ENCODE data around the gene TMEM151A.

Gene TMEM151A

GRCh38 chr11:66292543-66293332 is 1.0 kb downstream of the TMEM151A start:
- Mint-ChIP-seq H3K9me3 (no peaks in the 10 kb centered on the region), H3K27me3 (ENCODE audit: low read depth) (peaks cover 69% of the 10 kb centered on the region), H3K4me3 (peak overlapping the region; percentile 30 to 64 (median 51)), H3K27ac (no peak overlapping the region), H3K36me3 (ENCODE audit: low read depth) (no peaks in the 10 kb centered on the region), H3K4me1 (peaks cover 16% of the 10 kb centered on the region)
- TF ChIP-seq CTCF (IDR thresholded peaks at IDR 0.05; ENCODE audit: unreplicated experiment in 3 of 3), result no peak

DNA sequence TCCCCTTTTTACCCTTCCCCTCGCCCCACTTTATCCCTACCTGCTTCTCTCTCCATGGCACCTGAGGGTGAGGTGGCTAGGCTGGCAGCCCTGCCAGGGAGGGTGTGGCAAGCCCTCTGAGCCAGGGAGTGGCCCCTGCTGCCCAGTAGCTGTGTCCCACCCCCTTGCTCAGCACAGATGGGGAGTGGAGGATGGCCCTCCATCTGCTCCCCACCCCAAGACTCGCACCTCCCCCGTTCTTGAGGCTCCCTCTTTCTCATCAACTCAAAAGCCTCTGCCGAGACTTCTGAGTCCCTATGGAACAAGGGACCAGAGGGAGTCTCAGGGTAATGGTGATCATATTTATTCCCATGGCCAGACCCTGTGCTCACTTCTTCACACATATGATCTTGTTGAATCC is 1.7 kb downstream of the TMEM151A start:
- H3K9me3 Mint-ChIP-seq, result no peaks in the 10 kb centered on the region
- peaks cover 74% of the 10 kb centered on the region for H3K27me3 Mint-ChIP-seq (ENCODE audit: low read depth)
- peaks cover 16% of the 10 kb centered on the region for H3K4me1 Mint-ChIP-seq
- no peak for TF ChIP-seq CTCF (IDR thresholded peaks at IDR 0.05; ENCODE audit: unreplicated experiment in 3 of 3)
- no peaks in the 10 kb centered on the region for H3K36me3 Mint-ChIP-seq (ENCODE audit: low read depth)
- H3K4me3 Mint-ChIP-seq, result peak overlapping the region; percentile 27 to 56 (median 48)
- no peak overlapping the region for H3K27ac Mint-ChIP-seq

DNA sequence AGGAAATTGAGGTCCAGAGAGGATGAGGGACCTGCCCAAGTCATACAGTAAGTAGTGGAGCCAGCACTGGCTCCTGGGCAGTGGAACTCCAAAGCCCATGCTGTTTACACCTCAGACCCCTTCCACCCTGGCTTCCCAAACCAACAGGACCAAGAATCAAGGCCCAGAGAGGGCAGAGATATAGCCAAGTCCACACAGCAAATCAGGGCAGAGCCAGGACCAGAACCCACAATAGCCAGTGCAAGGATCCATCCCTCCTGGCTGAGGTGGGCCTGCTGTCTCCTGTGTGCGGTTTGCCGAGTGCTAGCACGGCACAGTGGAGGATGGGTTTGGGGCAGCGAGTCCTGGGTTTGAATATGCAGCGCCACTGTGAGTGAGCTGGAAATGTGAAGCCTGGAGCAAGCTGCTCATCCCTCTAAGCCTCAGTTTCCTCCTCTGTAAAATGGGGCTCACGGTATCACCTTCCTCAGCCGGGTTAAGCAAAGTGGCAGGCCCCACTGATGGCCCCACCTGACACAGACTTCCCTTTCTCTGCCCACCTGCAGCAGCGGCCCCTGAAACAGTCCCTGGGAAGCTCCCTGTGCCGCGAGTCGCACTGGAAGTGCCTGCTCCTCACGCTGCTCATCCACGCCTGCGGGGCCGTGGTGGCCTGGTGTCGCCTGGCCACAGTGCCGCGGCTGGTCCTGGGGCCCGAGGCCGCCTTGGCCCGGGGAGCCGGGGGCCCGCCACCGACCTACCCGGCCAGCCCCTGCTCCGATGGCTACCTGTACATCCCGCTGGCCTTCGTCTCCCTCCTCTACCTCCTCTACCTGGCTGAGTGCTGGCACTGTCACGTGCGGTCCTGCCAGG is 2.3 kb downstream of the TMEM151A start:
- H3K27me3 Mint-ChIP-seq (ENCODE audit: low read depth), result peaks cover 75% of the 10 kb centered on the region
- H3K9me3 Mint-ChIP-seq, result no peaks in the 10 kb centered on the region
- H3K4me1 Mint-ChIP-seq, result peaks cover 15% of the 10 kb centered on the region
- H3K4me3 Mint-ChIP-seq, result peak overlapping the region in 1 of 3 experiments; percentile 48
- H3K27ac Mint-ChIP-seq, result no peak overlapping the region
- no peaks in the 10 kb centered on the region for H3K36me3 Mint-ChIP-seq (ENCODE audit: low read depth)
- TF ChIP-seq CTCF (IDR thresholded peaks at IDR 0.05; ENCODE audit: unreplicated experiment in 3 of 3), result no peak

DNA sequence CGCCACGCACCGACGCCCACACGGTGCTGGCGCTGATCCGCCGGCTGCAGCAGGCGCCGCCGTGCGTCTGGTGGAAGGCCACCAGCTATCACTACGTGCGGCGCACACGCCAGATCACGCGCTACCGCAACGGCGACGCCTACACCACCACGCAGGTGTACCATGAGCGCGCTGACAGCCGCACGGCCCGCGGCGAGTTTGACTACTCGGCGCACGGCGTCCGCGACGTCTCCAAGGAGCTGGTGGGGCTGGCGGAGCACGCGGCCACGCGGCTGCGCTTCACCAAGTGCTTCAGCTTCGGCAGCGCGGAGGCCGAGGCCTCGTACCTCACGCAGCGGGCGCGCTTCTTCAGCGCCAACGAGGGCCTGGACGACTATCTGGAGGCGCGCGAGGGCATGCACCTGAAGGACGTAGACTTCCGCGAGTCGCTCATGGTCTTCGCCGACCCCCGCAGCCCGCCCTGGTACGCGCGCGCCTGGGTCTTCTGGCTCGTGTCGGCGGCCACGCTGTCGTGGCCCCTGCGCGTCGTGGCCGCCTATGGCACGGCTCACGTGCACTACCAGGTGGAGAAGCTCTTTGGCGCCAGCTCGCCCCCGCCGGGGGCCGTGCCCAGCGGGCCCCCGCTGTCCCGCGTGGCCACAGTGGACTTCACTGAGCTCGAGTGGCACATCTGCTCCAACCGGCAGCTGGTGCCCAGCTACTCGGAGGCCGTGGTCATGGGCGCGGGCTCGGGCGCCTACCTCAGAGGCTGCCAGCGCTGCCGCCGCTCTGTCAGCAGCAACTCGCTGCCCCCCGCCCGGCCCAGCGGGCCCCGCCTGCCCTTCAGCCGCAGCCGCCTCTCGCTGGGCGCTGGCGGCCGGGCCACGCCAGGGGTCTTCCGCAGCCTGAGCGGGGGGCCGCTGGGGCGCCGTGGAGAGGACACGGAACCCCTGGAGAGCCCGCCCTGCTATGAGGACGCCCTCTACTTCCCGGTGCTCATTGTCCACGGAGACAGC is 3.2 kb downstream of the TMEM151A start:
- no peak overlapping the region for H3K27ac Mint-ChIP-seq
- H3K4me1 Mint-ChIP-seq, result peaks cover 6% of the 10 kb centered on the region
- H3K36me3 Mint-ChIP-seq (ENCODE audit: low read depth), result no peaks in the 10 kb centered on the region
- peaks cover 69% of the 10 kb centered on the region for H3K27me3 Mint-ChIP-seq (ENCODE audit: low read depth)
- no peaks in the 10 kb centered on the region for H3K9me3 Mint-ChIP-seq
- no peak for TF ChIP-seq CTCF (IDR thresholded peaks at IDR 0.05; ENCODE audit: unreplicated experiment in 3 of 3)
- H3K4me3 Mint-ChIP-seq, result no peak overlapping the region

GRCh38 chr11:66297610-66298009 is 5.9 kb downstream of the TMEM151A start:
- H3K4me1 Mint-ChIP-seq, result no peaks in the 10 kb centered on the region
- H3K4me3 Mint-ChIP-seq, result no peak overlapping the region
- no peak overlapping the region for H3K27ac Mint-ChIP-seq
- no peak for TF ChIP-seq CTCF (IDR thresholded peaks at IDR 0.05; ENCODE audit: unreplicated experiment in 3 of 3)
- peaks cover 50% of the 10 kb centered on the region for H3K27me3 Mint-ChIP-seq (ENCODE audit: low read depth)
- H3K36me3 Mint-ChIP-seq (ENCODE audit: low read depth), result no peaks in the 10 kb centered on the region
- no peaks in the 10 kb centered on the region for H3K9me3 Mint-ChIP-seq

Data from nephron (organoid).